Testis (tissue), 2 donors: ENCODE data around the gene AGAP1.

Experiments used
- CTCF ChIP-seq, 3 experiments: fragments of 450-650 bp in 2 of 3; fragments of 200-600 bp in 1 of 3; sonication (generic) in 1 of 3; IDR thresholded peaks; one replicate each; pipeline ENCODE4 v1.5.1; 2016 to 2019; ENCODE audit warnings: antibody characterized with exemption in 3 of 3, mild to moderate bottlenecking in 2 of 3, moderate library complexity in 1 of 3
- POLR2A ChIP-seq: fragments of 450-650 bp; IDR thresholded peaks from one replicate; pipeline ENCODE4 v1.6.1; 2017; ENCODE audit warnings: antibody characterized with exemption, mild to moderate bottlenecking, moderate library complexity

- no peak for TF ChIP-seq CTCF (IDR thresholded peaks at IDR 0.05)
- no peak for TF ChIP-seq POLR2A
Observed at GRCh38 chr2:236159778-236160170, 665.9 kb downstream of the AGAP1 start.
